H1 (cell line): ENCODE data around the gene ZNF763. TPM values are rescaled to one million over a fixed set of nuclear protein-coding genes. Genes with fewer than 3 reads are reported as not detected.

Experiments used
- CTCF ChIA-PET: fragments of 300-600 bp; sonication (Branson Sonifier 250); formaldehyde crosslinking; loops from one replicate; lab custom pipeline; 2021; ENCODE audit not compliant: partially characterized antibody; lab: Charles Lee
- POLR2A ChIA-PET: fragments of 300-600 bp; sonication (Branson Sonifier 250); formaldehyde crosslinking; loops from one replicate; lab custom pipeline; 2021; ENCODE audit warnings: inconsistent platforms; ENCODE audit not compliant: partially characterized antibody; lab: Charles Lee
- DNase-seq, 2 experiments: peaks; one replicate each; pipeline versions ENCODE4 v3.0.0 to v3.0.0-alpha.2; 2010 to 2022; ENCODE audit warnings: low spot score in 2 of 2, low read depth in 1 of 2, mixed read lengths in 1 of 2
- FAIRE-seq: peaks from 2 replicates; lab custom pipeline; 2011; peaks lifted over from hg19 to GRCh38; lab: Jason Lieb, UNC
- H2AFZ ChIP-seq: 2 replicates; pipeline ENCODE4 v1.8.1; 2012; ENCODE audit warnings: low read length, inconsistent platforms
- H2AK5ac ChIP-seq: 2 replicates; pipeline ENCODE4 v1.6.1; 2013; ENCODE audit warnings: low read depth, low read length
- H2BK120ac ChIP-seq: replicated peaks from 2 replicates; pipeline ENCODE3; 2013; ENCODE audit warnings: low read depth, low read length, inconsistent platforms
- H2BK12ac ChIP-seq: 2 replicates; pipeline ENCODE4 v1.6.1; 2013; ENCODE audit warnings: low read depth, low read length
- H2BK15ac ChIP-seq: 2 replicates; pipeline ENCODE4 v1.6.1; 2013; ENCODE audit warnings: low read length
- H2BK20ac ChIP-seq: 2 replicates; pipeline ENCODE4 v1.6.1; 2013; ENCODE audit warnings: low read length
- H2BK5ac ChIP-seq: 2 replicates; pipeline ENCODE4 v1.6.1; 2013; ENCODE audit warnings: low read depth, low read length
- H3K14ac ChIP-seq: 2 replicates; pipeline ENCODE4 v1.6.1; 2013; ENCODE audit warnings: inconsistent platforms; ENCODE audit not compliant: insufficient read length
- H3K18ac ChIP-seq: 2 replicates; pipeline ENCODE4 v1.6.1; 2013; ENCODE audit warnings: low read length; ENCODE audit errors: extremely low read depth
- H3K23ac ChIP-seq: 2 replicates; pipeline ENCODE4 v1.6.1; 2013; ENCODE audit warnings: inconsistent platforms; ENCODE audit not compliant: insufficient read length
- H3K23me2 ChIP-seq: 2 replicates; pipeline ENCODE4 v1.6.1; 2013; ENCODE audit warnings: low read depth, low read length
- H3K27ac ChIP-seq: 2 replicates; pipeline ENCODE4 v1.6.1; 2011; ENCODE audit warnings: low read depth, low read length, inconsistent platforms
- H3K27me3 ChIP-seq, 4 experiments: replicated peaks in 1 of 4; 1 replicate in 1 of 4; 2 replicates in 3 of 4; pipeline versions ENCODE4 v1.6.1 to v1.8.1; 2011 to 2013; ENCODE audit warnings: low read length in 3 of 4, mild to moderate bottlenecking in 3 of 4, inconsistent platforms in 2 of 4, mixed read lengths in 2 of 4, moderate library complexity in 1 of 4; ENCODE audit not compliant: control insufficient read depth in 3 of 4, insufficient read depth in 3 of 4; ENCODE audit errors: extremely low read depth in 1 of 4
- H3K36me3 ChIP-seq, 4 experiments: 2 replicates each; pipeline versions ENCODE4 v1.6.1 to v1.8.1; 2011 to 2013; ENCODE audit warnings: mild to moderate bottlenecking in 4 of 4, low read length in 3 of 4, moderate library complexity in 2 of 4, control low read depth in 1 of 4, inconsistent platforms in 1 of 4; ENCODE audit not compliant: insufficient read depth in 4 of 4, control insufficient read depth in 2 of 4
- H3K4ac ChIP-seq: replicated peaks from 2 replicates; pipeline ENCODE3; 2013; ENCODE audit warnings: low read length, low read depth, mixed read lengths, inconsistent platforms; ENCODE audit not compliant: insufficient read length
- H3K4me1 ChIP-seq, 4 experiments: replicated peaks in 1 of 4; 1 replicate in 1 of 4; 2 replicates in 3 of 4; pipeline versions ENCODE4 v1.6.1 to v1.8.1; 2011 to 2013; ENCODE audit warnings: low read length in 3 of 4, inconsistent platforms in 2 of 4, mixed read lengths in 1 of 4; ENCODE audit not compliant: insufficient read depth in 4 of 4, control insufficient read depth in 3 of 4
- H3K4me2 ChIP-seq, 2 experiments: 2 replicates each; pipeline versions ENCODE4 v1.6.1 to v1.8.1; 2011 to 2013; ENCODE audit warnings: low read depth in 2 of 2, low read length in 2 of 2, control low read depth in 1 of 2, inconsistent platforms in 1 of 2, mild to moderate bottlenecking in 1 of 2; ENCODE audit not compliant: insufficient read depth in 1 of 2
- H3K4me3 ChIP-seq, 4 experiments: fragments of 200-600, 300-600 bp in 1 of 4; sonication (generic), shearing (Covaris generic), sonication (Bioruptor Twin) in 1 of 4; 2 replicates each; pipeline versions ENCODE4 v1.5.1 to v1.8.1; 2011 to 2016; ENCODE audit warnings: low read length in 4 of 4, low read depth in 3 of 4, control low read depth in 2 of 4, inconsistent platforms in 2 of 4, mild to moderate bottlenecking in 2 of 4, mixed read lengths in 1 of 4, moderate library complexity in 1 of 4; ENCODE audit not compliant: insufficient read depth in 2 of 4; ENCODE audit errors: extremely low read depth in 1 of 4
- H3K56ac ChIP-seq: replicated peaks from 2 replicates; pipeline ENCODE3; 2013; ENCODE audit warnings: low read depth, mild to moderate bottlenecking, mixed read lengths, low read length, inconsistent platforms; ENCODE audit not compliant: insufficient read length
- H3K79me1 ChIP-seq: 2 replicates; pipeline ENCODE4 v1.6.1; 2013; ENCODE audit warnings: low read depth, low read length, control low read depth
- H3K79me2 ChIP-seq, 2 experiments: 2 replicates each; pipeline versions ENCODE4 v1.6.1 to v1.8.1; 2012 to 2013; ENCODE audit warnings: low read length in 2 of 2, mild to moderate bottlenecking in 2 of 2, inconsistent platforms in 1 of 2; ENCODE audit not compliant: insufficient read depth in 2 of 2, control insufficient read depth in 1 of 2
- H3K9ac ChIP-seq, 4 experiments: replicated peaks in 1 of 4; 1 replicate in 1 of 4; 2 replicates in 3 of 4; pipeline versions ENCODE4 v1.6.1 to v1.8.1; 2011 to 2013; ENCODE audit warnings: low read depth in 3 of 4, low read length in 3 of 4, control low read depth in 2 of 4, mild to moderate bottlenecking in 2 of 4, moderate library complexity in 2 of 4, inconsistent platforms in 1 of 4; ENCODE audit errors: extremely low read depth in 1 of 4
- H3K9me3 ChIP-seq, 2 experiments: 2 replicates each; pipeline versions ENCODE4 v1.6.1 to v1.8.1; 2012 to 2013; ENCODE audit warnings: mild to moderate bottlenecking in 2 of 2, moderate library complexity in 2 of 2, control low read depth in 1 of 2, inconsistent platforms in 1 of 2, low read depth in 1 of 2, low read length in 1 of 2, mixed read lengths in 1 of 2; ENCODE audit not compliant: insufficient read depth in 2 of 2
- H4K20me1 ChIP-seq, 2 experiments: replicated peaks in 1 of 2; 2 replicates each; pipeline versions ENCODE3 to v1.8.1; 2011 to 2013; ENCODE audit warnings: inconsistent platforms in 2 of 2, low read length in 2 of 2, mild to moderate bottlenecking in 1 of 2; ENCODE audit not compliant: insufficient read depth in 2 of 2, control insufficient read depth in 1 of 2
- H4K5ac ChIP-seq: 2 replicates; pipeline ENCODE4 v1.6.1; 2013; ENCODE audit warnings: low read length, low read depth, mixed read lengths, inconsistent platforms; ENCODE audit not compliant: insufficient read length
- H4K8ac ChIP-seq: 2 replicates; pipeline ENCODE4 v1.8.0; 2013; ENCODE audit warnings: mild to moderate bottlenecking, moderate library complexity, low read length, inconsistent platforms; ENCODE audit not compliant: insufficient read depth; ENCODE audit errors: extremely low read depth
- H4K91ac ChIP-seq: replicated peaks from 2 replicates; pipeline ENCODE3; 2013; ENCODE audit warnings: low read length, mixed read lengths, inconsistent platforms; ENCODE audit not compliant: insufficient read length
- BACH1 ChIP-seq: IDR thresholded peaks from 2 replicates; pipeline ENCODE4 v1.6.1; 2012; ENCODE audit warnings: low read length, improper control_type of control experiment
- BCL11A ChIP-seq, 2 experiments: IDR thresholded peaks; one replicate each; pipeline ENCODE4 v1.6.1; 2011; ENCODE audit warnings: low read depth in 2 of 2, low read length in 2 of 2, mild to moderate bottlenecking in 2 of 2
- BRCA1 ChIP-seq: IDR thresholded peaks from 2 replicates; pipeline ENCODE4 v1.6.1; 2012; ENCODE audit warnings: low read depth, low read length, improper control_type of control experiment
- CHD1 ChIP-seq: IDR thresholded peaks from 2 replicates; pipeline ENCODE4 v1.6.1; 2012; ENCODE audit warnings: low read depth, low read length, improper control_type of control experiment
- CHD2 ChIP-seq: IDR thresholded peaks from 2 replicates; pipeline ENCODE4 v1.6.1; 2012; ENCODE audit warnings: low read length, improper control_type of control experiment
- EGR1 ChIP-seq: IDR thresholded peaks from 2 replicates; pipeline ENCODE4 v1.6.1; 2011; ENCODE audit warnings: low read depth, low read length, borderline replicate concordance
- GTF2F1 ChIP-seq: IDR thresholded peaks from 2 replicates; pipeline ENCODE4 v1.6.1; 2012; ENCODE audit warnings: low read depth, low read length, improper control_type of control experiment, borderline replicate concordance
- JUND ChIP-seq: IDR thresholded peaks from 2 replicates; pipeline ENCODE4 v1.6.1; 2011; ENCODE audit warnings: mild to moderate bottlenecking, improper control_type of control experiment, low read length
- SIN3A ChIP-seq, 2 experiments: IDR thresholded peaks in 1 of 2; conservative IDR thresholded peaks in 1 of 2; 2 replicates each; pipeline ENCODE4 v1.6.1; 2011 to 2012; ENCODE audit warnings: low read length in 2 of 2, improper control_type of control experiment in 1 of 2, low read depth in 1 of 2, mild to moderate bottlenecking in 1 of 2
- SRF ChIP-seq: IDR thresholded peaks from 2 replicates; pipeline ENCODE4 v1.6.1; 2011; ENCODE audit warnings: mild to moderate bottlenecking, low read depth, low read length, moderate library complexity
- ZNF274 ChIP-seq: IDR thresholded peaks from 2 replicates; pipeline ENCODE4 v1.7.0; 2012; ENCODE audit warnings: low read length, borderline replicate concordance; ENCODE audit errors: extremely low read depth
- WGBS, 2 experiments: shearing (Covaris generic) in 1 of 2; methylation state at CpG; one replicate each; pipeline versions ENCODE4 v1.1.6 to v1.1.7; 2013 to 2015; ENCODE audit warnings: low lambda C conversion rate in 2 of 2, mixed read lengths in 2 of 2, inconsistent platforms in 1 of 2, low coverage in 1 of 2, missing lambda C conversion rate in 1 of 2; ENCODE audit not compliant: insufficient replicate concordance in 2 of 2, insufficient coverage in 1 of 2, insufficient read length in 1 of 2; ENCODE audit errors: extremely low coverage in 1 of 2, missing lambda C conversion rate in 1 of 2; 5-methylcytosine and 5-hydroxymethylcytosine counted together
- polyA plus RNA-seq, 7 experiments: library from polyadenylated mRNA; depleted of rRNA in 3 of 7; stranded (reverse) in 5 of 7; unstranded in 2 of 7; fragments of >200 nt in 5 of 7; fragments of 200-250 nt in 2 of 7; gene quantifications; 1 replicate in 5 of 7; 2 replicates in 1 of 7; 4 replicates in 1 of 7; pipeline versions ENCODE4 v1.2.1 to v1.2.3, GENCODE V29; 2011 to 2013; ENCODE audit warnings: missing spikeins in 2 of 7, mixed read lengths in 2 of 7
- total RNA-seq: library from RNA; stranded (reverse); fragmentation: NEBNext Ultra II Directional; extraction: Animal tissue kit (Norgen Biotek cat#: 25700); gene quantifications from 2 replicates; pipeline ENCODE4 v1.2.1, GENCODE V29; 2021

ZNF763 gene
- total and polyA plus RNA-seq, 2 of the 8 experiments (the other 6 are each of a cell fraction or from before 2014, with no cell fraction given), result 0.39 to 1.7 TPM

DNA sequence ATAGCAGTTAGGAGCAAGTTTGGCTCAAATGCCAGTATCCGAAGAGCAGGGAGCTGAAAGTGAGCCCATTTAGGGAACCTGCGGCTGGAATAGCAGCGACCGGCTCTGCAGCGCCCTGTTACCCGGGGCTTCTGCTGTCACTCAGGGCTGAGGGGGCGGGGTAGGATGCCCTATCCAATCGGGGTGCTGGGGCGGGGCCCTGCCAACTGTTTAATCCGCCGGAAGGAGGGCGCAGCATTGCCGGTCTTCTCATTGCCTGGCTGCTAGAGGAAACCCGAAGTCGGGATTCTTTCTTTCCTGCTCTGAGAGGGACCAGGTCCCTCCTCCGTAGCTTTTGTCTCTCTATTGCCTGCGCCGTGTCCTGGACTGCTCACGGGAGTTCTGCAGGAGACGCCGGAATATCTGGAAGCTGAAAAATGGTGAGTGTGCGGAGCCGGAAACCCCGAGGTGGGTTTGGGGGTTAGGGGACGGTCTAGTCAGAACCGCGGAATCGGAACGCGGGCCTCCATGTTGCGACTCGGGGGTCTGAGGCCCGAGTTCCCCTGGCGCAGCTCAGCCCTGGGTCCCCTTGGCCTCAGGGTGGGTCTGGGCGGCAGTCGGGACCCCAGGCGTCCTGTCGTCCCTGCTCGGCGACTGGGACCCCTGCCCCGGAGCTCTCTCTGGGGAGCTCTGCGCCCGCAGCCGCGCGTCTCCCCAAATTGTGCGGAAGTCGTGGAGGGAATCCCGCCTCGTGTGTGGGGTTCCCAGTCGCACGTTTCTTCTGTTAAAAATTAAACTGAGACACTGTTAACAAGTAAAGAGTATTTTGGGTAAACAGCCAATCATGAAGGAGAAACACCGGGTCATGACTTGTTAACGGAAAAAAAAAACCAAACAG, 22.8 kb downstream of the ZNF763 start:
- no peak overlapping the region for H2BK120ac ChIP-seq
- H3K79me1 ChIP-seq, result peaks cover 7% of the 10 kb centered on the region; the same call in 1 of the 2 replicates
- H3K4me3 ChIP-seq, result peak overlapping the region; percentile 82 to 99 (median 98)
- peaks cover 3 to 6% of the 10 kb centered on the region in 2 experiments for H3K9me3 ChIP-seq
- H3K23ac ChIP-seq, result no peak overlapping the region
- no peak overlapping the region for H2BK15ac ChIP-seq
- FAIRE-seq (no peak), DNase-seq (peak; percentile 90 to 96)
- peak overlapping the region; percentile 51; the same call in 1 of the 2 replicates for H3K18ac ChIP-seq
- peak overlapping the region; percentile 80 to 96 (median 89) for H3K9ac ChIP-seq
- peaks cover 0 to 35% of the 10 kb centered on the region in 2 experiments; a peak in 3 of 4 replicates for H3K79me2 ChIP-seq
- no peak overlapping the region for H2BK20ac ChIP-seq
- no peak overlapping the region for H4K91ac ChIP-seq
- H3K56ac ChIP-seq, result peak overlapping the region; percentile 74
- peak overlapping the region; percentile 60; the same call in 1 of the 2 replicates for H2BK5ac ChIP-seq
- H2AFZ ChIP-seq, result peak overlapping the region; percentile 72; the same call in 1 of the 2 replicates
- H3K23me2 ChIP-seq, result peaks cover 7% of the 10 kb centered on the region; the same call in 1 of the 2 replicates
- no peak overlapping the region for H2BK12ac ChIP-seq
- peaks cover 0 to 7% (median 3%) of the 10 kb centered on the region in 4 experiments; a peak in 2 of 8 replicates for H3K36me3 ChIP-seq
- peaks cover 0 to 5% (median 0%) of the 10 kb centered on the region in 4 experiments; a peak in 4 of 7 replicates for H3K4me1 ChIP-seq
- ChIA-PET POLR2A (interaction anchor here (0.6 to 5.9 kb wide), 43 partner anchors 7 to 606 kb away, joined by 3 to 73 read pairs (median 5); partner anchors contain the start of genes ZNF136, ZNF20, ZNF433 and ZNF44), CTCF (interaction anchor here (0.6 to 13.7 kb wide), 23 partner anchors 9 to 190 kb away, joined by 3 to 169 read pairs (median 6); partner anchors contain the start of genes ZNF20, ZNF433, ZNF491 and ZNF69)
- H2AK5ac ChIP-seq, result no peak overlapping the region
- peak overlapping the region; percentile 49 for H4K5ac ChIP-seq
- H3K4ac ChIP-seq, result no peak overlapping the region
- H4K8ac ChIP-seq, result peak overlapping the region; percentile 95
- H3K4me2 ChIP-seq, result peak overlapping the region; percentile 66 to 91
- H3K14ac ChIP-seq, result no peak overlapping the region
- H3K27me3 ChIP-seq, result no peaks in the 10 kb centered on the region
- peak overlapping the region; percentile 77 for H3K27ac ChIP-seq
- H4K20me1 ChIP-seq, result peaks cover 0 to 2% of the 10 kb centered on the region in 2 experiments
- 2% methylated on average over 54 of the region's 54 CpGs; no CpG with 5 or more reads in 1 of the 2 experiments for WGBS, 2 experiments
- TF ChIP-seq CHD1 (no peak), BCL11A (IDR thresholded peaks at IDR 0.05; ENCODE audit: low read depth in 2 of 2, low read length in 2 of 2) (no peak), EGR1 (no peak), CHD2 (no peak), JUND (no peak), SRF (no peak), ZNF274 (no peak), GTF2F1 (0 out of 2 replicates have a peak, but pooled peaks have one; percentile 47), BRCA1 (no peak), BACH1 (no peak), SIN3A (conservative IDR thresholded peaks at IDR 0.05 in 1 of 2, IDR thresholded peaks at IDR 0.05 in 1 of 2; ENCODE audit: low read depth in 1 of 2, low read length in 2 of 2) (peak in 1 of 2 experiments; percentile 52; a peak in 1 of 4 replicates)
